Urothelium cell line (cell line): ENCODE results near the gene LSP1.
A peak's percentile ranks its signal among the peaks of the same experiment; 100 is the strongest.

Source experiments
- DNase-seq: peaks from one replicate; pipeline ENCODE4 v3.0.0; 2011; ENCODE audit warnings: low spot score, mixed read lengths
- FAIRE-seq: peaks from 2 replicates; lab custom pipeline; 2011; peaks lifted over from hg19 to GRCh38; lab: Jason Lieb, UNC

LSP1 gene

DNA sequence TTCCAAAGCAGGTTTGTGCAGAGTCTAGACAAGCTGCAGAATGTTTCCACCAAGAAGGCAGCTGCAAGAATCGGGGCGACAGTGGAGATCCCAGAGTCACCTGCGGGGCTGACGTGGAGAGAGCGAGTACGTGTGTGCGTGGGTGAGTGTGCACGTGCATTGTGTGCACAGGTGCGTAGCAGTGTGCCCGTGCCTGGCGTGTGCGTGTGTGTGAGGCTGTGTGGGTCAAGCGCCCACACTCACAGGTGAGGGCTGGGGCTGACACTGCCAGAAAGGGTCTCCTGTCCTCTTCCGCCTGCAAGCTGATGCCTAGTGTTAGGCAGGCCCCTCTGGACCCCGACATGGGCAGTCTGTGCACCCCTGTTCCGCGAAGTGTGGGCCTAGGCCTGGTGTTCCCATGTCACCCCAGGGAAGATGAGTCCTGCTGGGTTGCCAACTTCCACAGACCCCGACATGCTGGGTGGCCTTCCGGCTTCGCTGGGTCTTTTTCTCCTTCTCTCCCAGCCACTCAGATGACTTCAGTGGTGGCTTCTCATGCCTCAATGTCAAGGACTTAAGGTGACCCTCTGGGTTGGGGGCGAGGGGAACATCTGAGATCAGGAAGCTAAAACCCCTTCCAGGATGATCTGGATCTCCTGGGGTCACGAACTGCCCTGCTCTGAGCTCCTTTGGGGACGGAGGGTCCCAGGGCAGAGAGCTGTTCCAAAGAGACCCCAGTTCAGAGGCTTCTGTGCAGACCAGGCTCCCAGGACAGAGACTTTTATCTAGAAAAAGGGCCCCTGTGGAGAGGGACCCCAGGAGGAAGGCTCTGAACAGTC is 28.5 kb upstream of the LSP1 start:
- DNase-seq = no peak
- no peak for FAIRE-seq

DNA sequence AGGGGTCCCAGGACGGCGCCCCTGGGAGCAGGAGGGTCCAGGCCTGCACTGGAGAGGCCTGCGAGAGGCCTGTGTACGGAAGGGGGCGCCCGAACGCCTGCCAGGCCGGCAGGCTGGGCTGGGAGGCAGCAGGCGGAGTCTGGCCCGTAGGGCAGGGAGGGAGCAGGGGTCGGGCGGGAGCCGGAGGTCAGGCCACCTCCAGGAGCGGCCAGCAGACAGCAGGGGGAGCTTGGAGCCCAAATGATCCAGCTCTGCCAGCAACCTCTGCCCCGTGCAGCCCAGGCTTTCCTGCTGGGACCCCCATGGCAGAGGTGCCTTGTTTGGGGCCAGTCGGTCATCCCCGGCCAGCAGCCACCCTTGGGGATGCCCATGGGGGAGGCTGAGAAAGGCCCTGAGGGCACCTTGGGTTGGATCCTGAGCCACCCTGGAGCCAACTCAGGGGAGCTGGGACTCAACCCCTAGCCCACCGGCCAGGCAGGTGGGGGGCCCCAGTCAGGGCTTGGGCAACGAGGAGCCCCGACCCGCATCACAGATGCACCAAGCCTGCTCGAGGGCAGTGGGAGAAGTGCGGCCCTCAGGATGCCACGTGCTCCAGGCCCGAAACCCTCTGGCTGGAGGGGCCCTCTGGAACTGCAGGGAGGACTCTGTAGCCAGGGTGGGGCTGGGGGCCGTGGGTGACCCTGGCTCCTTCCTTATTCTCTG is 27.7 kb upstream of the LSP1 start:
- FAIRE-seq (no peak), DNase-seq (no peak)

DNA sequence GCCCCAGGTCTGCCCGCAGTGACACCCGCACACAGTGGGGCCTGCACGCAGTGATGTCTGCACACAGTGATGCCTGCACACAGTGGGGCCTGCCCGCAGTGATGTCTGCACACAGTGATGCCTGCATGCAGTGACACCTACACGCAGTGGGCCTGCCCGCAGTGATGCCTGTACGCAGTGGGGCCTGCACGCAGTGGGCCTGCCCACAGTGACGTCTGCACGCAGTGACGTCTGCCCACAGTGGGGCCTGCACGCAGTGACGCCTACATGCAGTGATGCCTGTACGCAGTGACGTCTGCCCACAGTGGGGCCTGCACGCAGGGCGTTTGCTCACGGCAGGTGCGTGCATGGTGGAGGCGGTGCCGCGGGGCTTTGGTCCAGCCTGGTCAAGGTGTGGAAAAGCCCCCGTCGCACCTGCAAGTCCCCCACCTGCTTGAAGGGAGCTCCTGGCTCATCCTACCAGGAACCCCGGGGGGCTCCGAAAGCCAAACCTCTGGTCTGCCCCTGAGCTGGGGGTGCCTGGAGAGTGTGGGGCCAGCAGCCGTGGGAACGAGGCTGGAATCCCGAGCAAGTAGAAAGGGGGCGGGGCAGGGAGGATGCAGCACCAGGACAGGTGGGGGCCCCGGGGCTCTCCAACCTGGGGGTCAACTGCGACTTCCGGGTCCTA is 27.0 kb upstream of the LSP1 start:
- DNase-seq = no peak
- no peak for FAIRE-seq

DNA sequence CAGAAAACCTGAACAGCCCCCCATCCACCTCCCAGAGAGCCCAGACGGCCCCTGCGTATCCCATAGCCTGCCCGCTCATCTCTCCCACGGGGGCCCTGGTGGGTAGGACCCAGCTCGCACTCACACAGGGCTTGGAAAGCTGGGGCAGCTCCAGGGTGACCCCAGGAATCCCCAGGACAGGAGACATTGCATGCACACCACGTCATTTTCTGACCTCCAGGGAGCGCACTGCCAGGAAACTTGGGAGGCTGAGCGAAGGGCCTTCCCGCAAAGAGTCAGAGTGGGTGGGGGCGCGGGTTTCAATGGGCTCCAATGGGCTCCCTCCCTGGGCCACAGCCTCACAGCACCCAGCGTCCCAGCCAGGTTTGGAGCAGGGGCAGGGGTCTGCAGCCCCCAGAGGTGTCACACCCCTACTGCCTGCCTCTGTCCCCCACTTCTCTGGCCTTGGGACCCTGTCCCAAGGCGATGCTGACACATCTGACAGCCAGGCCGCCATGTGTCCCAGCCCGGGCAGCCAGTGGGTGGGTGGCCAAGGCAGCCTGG is 26.3 kb upstream of the LSP1 start:
- DNase-seq (peak; percentile 75), FAIRE-seq (peak; percentile 40)

DNA sequence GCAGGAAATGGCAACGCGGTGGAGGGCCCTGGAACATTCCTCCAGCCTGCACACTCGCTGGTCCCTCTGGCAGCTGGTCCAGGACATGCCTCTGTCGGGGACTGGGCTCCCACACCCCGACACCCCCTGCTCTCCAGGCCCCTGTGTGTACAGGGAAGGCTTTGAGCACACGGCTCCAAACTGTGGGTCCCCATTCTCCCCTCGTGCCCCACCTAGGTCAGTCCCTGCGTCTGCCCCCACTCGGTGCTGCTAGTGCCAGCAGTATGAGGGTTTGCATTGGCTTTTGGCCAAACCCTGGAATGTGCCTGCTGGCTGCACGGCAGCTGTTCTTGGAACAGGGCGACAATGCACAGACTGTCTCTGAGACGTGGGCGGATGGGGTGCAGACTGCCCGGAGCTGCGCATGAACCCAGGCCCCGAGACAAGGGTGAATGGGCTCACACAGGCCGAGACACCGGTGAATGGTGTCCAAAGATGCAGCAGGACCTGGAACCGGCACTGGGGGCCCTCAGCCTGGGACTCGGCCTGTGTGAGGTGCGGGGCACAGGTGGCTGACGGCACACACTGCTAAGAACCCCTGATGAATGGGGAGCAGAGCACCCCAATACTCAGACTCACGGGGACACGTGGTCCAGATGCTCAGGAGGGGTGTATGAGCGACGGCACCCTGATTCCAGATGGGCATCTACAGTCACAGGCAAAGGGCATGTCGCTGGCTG is 25.6 kb upstream of the LSP1 start:
- FAIRE-seq (peak; percentile 90), DNase-seq (peak; percentile 89)

DNA sequence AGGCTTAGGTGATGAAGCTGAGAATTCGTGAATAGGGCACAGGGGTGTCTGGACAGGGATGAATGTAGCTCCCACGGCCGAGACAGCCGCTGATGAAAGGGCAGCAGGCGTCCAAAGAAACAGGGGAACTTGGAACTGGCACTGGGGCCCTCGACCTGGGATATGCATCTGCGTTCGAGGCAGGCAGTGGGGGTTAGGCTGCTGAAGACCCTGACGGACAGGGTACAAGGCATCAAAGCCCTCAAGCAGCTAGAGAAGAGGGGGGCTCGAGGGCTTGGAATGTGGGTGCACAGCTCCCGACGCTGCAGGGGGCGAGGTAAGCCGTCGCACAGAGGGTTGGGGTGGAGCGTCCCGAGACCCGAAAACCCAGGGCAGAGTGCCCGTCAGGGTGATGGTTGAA is 25.0 kb upstream of the LSP1 start:
- FAIRE-seq = no peak
- DNase-seq = no peak

DNA sequence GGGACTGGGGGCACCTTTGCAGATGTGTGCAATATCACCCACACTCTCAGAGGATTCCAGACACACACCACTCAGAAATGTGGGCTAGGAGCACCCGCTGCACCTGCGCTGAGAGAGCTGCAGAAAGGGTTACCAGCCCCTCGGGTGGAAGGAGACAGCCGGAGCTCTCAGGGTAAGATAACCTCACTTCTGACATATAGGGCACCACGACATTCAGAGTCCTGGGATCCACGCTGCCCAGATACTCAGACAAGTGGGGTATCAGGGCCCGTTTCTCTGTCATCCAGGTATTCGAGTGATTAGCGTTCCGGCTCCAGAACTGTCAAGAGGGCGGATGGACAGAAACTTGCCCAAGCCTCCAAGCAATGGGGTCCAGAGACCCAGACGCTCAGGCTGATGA is 24.3 kb upstream of the LSP1 start:
- no peak for DNase-seq
- FAIRE-seq = no peak

DNA sequence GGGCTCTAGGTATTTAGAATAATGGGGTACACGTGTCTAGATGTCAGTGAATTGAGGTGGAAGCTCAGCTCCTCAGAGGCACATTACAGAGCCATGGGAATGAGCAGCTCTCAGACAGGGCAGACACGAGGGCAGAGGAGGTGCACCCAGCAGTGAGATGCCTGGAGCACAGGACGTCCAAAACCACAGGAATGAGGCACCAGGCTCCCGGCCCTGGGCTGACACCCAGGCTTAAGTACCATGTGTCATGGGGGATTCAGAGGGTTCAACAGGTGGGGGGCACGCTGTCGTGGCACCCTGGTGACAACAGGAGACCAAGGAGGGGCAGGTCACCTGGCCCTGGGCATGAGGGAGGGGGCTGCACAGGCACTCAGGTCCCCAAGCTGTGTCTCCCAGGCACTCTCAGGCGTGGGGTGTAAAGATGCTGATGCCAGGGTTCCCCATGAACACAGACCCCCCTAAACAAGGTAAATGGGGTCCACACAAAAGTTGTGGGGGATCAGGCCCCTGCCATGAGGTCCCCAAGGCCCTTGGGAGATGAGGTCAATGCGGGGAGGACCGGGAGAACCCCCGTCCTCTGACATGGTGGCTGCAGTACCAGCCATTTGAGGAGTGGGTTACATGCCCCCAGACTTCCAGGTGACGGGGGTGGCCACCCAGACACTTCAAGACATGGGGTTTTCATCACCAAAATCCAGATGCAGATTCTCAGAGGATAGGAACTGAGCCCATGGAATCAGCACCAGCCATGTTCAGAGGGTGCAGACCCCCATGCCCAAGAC is 23.7 kb upstream of the LSP1 start:
- DNase-seq = peak; percentile 86
- FAIRE-seq = no peak

DNA sequence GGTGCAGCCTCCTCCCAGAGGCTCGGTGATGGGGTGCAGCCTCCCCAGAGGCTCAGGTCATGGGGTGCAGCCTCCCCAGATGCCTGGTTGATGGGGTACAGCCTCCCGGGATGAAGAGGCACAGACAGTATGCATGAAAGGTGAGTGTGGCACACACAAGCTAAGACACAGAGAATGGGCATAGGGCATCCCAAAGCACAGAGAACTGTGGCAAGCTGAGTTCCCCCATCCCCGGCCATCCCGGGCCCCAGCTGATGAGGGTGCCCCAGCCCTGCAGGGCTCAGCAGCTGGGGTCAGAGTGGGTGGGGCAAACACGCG is 22.9 kb upstream of the LSP1 start:
- FAIRE-seq = no peak

DNA sequence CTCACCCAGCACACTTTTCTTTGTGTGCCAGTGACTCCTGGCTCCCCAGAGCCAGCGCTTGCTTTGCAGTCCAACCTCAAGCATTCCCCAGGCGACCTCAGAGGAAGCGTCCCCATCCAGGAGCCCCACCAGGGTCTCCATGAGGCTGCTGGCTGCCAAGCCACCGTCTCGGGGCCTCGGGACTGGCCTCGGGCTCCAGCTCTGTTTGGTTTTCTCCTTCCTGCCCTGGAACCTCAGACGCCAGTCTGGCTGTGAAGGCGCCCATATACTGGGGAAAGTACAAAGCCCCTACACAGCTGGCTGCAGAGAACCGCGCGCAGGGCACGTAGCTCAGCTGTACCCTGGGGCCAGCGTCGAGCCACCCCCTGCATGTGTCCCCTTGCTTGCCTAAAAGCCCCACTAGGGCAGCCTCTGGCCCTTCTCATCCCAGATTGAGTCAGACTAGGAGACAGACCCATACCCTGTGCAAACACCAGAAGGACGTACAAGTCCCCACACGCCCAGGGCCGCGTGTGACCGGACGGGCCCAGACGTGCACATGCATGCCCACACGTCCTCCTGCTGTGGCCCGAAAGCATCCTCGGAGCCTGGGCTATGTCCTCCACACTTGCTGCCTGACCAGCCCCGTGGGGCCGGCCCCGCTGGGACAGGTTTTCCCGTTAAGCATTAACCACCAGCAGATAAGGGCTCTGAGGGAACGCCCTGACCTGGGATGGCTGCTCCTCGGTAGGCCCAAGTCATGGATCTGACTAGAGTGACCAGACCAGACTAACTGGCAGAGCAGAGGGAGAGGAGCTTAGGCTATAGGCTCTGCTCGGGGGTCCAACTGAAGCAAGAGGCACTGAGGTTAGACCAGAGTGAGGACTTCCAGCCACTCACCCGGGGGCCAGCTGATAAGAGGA is 22.3 kb upstream of the LSP1 start:
- DNase-seq (no peak), FAIRE-seq (no peak)

More for the DNA sequence above, 22.9 kb upstream of the LSP1 start:
- DNase-seq = no peak

DNA sequence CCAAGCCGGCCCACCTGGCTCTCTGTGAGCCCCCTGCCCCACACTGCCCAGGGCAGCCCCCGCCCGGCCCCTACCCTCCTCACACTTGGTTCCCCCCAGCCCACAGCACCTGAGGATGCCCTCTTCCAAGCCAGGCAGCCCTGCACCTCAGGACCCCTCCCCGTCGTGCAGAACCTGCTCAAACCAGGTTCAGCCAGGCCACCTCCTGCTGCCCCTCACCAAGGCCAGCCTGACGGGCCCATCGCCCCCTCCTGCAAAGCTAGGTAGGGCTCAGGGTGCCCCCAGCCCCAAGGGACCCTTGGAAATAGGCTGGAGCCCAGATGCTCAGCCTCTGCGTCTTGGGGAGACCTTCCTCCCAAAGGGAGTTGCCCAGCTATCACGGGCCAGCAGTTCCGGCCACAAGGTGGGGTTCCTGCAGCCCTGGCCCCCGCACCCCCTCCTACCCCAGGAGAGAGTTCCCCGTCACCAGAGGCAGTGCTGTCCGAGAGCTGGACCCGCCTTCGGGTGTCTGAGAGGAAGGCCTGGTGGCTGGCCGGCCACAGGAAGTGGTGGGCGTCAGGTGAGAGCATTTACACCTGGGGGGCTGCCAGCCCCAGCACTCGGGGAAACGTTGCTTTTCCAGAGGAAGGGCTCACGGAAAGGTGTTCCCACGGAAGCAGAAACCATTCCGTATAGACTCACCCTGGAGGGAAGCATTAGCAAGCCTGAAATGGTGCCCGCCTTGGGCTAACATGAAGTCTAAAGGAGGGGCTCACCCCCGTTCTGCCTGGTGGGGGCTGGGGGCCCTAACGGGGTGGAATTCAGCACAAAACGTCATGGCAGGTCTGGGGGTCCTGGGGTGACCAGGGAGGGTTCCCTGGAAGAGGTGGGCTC is 21.3 kb upstream of the LSP1 start:
- FAIRE-seq (no peak), DNase-seq (no peak)

DNA sequence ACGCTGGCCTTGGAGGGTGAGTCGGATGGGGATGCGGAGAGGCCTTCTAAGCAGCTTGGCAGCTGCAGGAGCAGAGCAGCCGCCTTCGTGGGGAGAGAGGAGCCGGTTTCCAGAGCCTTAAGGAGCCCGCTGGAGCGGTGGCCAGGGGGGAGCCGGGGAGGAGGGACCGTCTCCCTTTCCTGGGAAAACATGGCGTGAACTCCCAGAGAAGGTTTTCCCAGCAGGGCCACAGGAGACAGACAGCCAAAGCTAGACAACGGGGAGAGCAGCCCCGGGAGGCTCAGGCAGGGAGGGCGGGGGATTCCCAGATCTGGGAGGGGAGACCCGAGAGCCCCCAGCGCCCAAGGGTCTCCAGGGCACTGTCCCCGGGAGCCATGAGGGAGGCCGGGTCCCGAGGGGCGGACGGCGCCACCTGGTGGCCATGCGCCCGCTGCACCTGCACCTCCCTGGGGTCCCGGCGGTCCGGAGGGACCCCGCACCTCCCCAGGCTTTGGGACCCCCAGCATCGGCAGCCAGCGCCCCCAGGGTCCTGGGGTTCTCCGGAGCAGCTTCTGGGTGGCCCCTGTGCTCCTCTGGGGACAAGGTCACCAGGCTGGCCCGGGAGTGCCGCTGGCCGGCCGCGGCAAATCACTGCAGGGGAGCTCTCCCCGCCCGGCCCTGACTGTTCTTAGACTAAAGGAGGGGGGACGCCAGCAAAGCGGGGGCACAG is 20.5 kb upstream of the LSP1 start:
- FAIRE-seq (no peak), DNase-seq (peak; percentile 35)

DNA sequence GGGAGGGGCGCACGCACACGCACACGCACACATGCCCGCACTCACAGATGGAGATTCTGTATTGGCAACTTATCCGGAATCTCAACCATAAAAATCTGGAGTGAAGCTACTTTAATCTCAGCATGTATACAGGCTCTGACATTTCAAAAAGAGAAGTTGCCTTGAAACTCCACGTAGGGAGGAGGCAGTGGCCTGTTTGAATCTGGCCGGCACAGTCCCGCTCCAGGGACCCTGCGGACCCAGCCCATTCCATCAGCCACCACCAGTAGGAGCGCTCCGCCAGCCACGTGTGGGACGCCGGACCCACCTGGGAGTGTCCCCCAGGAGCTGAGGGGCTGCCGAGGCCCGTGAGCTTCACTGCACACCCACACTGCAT is 20.0 kb upstream of the LSP1 start:
- DNase-seq = no peak
- no peak for FAIRE-seq

DNA sequence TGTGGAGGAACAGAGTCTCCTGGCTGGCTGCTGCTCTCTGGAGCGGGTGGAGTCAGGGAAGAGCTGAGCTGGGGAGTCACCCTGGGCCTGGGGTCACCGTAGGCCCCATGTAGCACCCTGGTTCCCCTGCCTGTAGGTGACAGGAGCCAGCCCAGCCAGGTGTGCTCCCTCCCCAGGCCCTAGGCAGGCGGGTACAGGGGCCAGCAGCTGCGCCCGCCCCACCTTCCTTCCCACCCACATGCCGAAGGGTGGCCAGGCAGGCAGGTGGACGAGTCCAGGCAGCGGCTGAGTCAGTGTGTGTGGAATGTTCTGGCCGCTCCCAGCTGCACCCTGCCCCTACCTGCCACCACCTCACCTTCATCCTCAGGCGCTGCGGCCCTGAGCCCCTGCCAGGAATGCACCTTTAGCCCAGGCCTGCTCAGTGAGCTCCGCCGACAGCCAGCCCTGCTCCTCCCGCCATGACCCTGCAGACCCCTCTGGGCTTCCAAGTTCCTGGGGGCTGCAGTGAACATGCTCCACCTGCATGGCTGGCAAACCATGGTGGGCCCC is 18.7 kb upstream of the LSP1 start:
- FAIRE-seq (peak; percentile 81), DNase-seq (peak; percentile 77)

DNA sequence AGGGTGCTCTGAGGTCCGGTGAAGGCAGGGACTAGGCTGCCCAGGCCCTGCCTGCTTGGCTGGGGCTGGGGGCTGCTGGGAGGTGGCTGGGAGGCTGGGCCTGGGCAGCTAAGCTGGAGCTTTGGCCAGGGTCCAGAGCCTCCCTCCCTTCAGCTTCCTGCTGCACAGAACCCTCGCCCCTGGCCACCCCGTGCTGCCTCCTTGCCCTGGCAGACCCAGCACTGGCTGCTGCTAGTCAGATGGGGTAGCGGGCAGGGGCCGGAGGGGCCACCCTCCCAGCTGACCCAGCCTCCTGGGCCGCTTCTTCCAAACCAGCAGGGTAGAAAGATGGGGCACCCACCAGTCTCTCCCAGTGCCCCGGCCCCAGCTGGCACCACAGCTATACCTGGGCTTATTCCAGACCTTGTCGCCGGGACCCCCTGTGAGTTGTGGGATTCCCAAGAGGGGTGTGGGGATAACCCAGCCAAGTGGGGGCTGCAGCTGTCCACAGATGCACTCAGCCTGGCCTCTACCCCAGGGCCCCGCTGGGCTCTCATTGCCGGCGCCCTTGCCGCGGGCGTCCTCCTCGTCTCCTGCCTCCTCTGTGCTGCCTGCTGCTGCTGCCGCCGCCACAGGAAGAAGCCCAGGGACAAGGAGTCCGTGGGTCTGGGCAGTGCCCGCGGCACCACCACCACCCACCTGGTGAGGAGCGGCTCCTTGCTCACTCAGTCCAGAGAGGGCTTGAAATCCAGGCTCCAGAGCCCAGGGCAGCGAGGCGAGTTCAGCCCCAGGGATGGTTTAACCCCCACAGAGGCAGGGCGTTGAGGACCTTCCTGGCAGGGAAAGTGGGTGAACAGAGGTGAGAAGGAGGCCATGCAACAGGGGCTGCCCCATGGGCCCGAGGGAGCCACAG is 17.9 kb upstream of the LSP1 start, which contains the start of gene SYT8:
Gene SYT8 (plus strand): TSS at position 212 of the 892 bp plus-strand sequence. CDS start 116 bp downstream, at position 328.
- FAIRE-seq (no peak), DNase-seq (peak; percentile 36)

DNA sequence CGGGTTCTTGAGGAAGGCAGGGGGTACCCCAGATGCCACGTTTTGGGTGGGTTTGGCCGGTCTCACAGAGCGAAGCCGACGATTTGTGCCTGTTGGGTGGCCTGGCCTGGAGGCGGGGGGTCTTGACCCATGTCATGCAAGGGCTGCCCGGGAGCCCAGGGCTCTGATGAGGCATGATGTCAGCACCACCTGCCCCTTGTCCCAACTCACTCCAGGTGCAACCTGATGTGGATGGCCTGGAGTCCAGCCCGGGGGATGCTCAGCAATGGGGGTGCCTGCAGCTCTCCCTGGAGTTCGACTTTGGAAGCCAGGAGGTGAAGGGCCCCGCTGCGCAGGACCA is 17.2 kb upstream of the LSP1 start:
- FAIRE-seq (no peak), DNase-seq (no peak)
